ENCODE results near the gene DBT. TPM values are rescaled to one million over a fixed set of nuclear protein-coding genes. Genes with fewer than 3 reads are reported as not detected.
A peak's percentile ranks its signal among the peaks of the same experiment; 100 is the strongest.
"Not testable (repeated sequence)": the region's sequence is repeated elsewhere in the genome, so short reads cannot be mapped to it uniquely, and the experiment has no call there.

Gene DBT
- 15.7 TPM for total RNA-seq
- long read RNA-seq, full-length matches to known transcripts: 6 of 11 reads
- long read RNA-seq, partial matches to known transcripts: 0 of 11 reads
- long read RNA-seq, other reads (novel, unspliced or antisense): 5 of 11 reads

- no peaks in the 10 kb centered on the region for H3K36me3 ChIP-seq
- H3K27ac ChIP-seq: peak within 1 kb of the TSS; percentile 94
- H3K9me3 ChIP-seq: no peaks in the 10 kb centered on the region
- H3K27me3 ChIP-seq: no peaks in the 10 kb centered on the region
- intact Hi-C loops (cut with DNase I): no loop called here
- ATAC-seq (peak; percentile 100), DNase-seq (peak; percentile 95)
- TF ChIP-seq CTCF (IDR thresholded peaks at IDR 0.05): no peak
- peaks cover 16% of the 10 kb centered on the region for H3K4me1 ChIP-seq
- peak within 1 kb of the TSS; percentile 95 for H3K4me3 ChIP-seq
Observed at GRCh38 chr1:100249537-100250257, at the start of gene DBT. Gene DBT (minus strand): TSS chr1:100249834. CDS start chr1:100249820, 14 bp downstream.

- no peaks in the 10 kb centered on the region for H3K9me3 ChIP-seq
- peaks cover under 1% of the 10 kb centered on the region for H3K36me3 ChIP-seq
- DNase-seq (no peak), ATAC-seq (no peak)
- no peaks in the 10 kb centered on the region for H3K4me1 ChIP-seq
- no peak for TF ChIP-seq CTCF (IDR thresholded peaks at IDR 0.05)
- H3K27me3 ChIP-seq: no peaks in the 10 kb centered on the region
- no peak overlapping the region for H3K27ac ChIP-seq
- intact Hi-C loops (cut with DNase I): no loop called here
- H3K4me3 ChIP-seq: no peak overlapping the region
Observed at GRCh38 chr1:100298512-100298911, 48.9 kb upstream of the DBT start.

GRCh38 chr1:100296997-100297396 lies 47.4 kb upstream of the DBT start:
- H3K9me3 ChIP-seq; H3K4me3 ChIP-seq; H3K27me3 ChIP-seq; ATAC-seq; H3K4me1 ChIP-seq; intact Hi-C loops (cut with DNase I); DNase-seq; H3K27ac ChIP-seq: not testable (repeated sequence)
- H3K36me3 ChIP-seq: peaks cover 15% of the 10 kb centered on the region

- ATAC-seq: no peak
Observed at GRCh38 chr1:100296140-100296539, 46.5 kb upstream of the DBT start.

GRCh38 chr1:100292711-100293110 lies 43.1 kb upstream of the DBT start:
- H3K4me1 ChIP-seq: no peaks in the 10 kb centered on the region
- H3K9me3 ChIP-seq: no peaks in the 10 kb centered on the region
- intact Hi-C loops (cut with DNase I): no loop called here
- ATAC-seq (no peak), DNase-seq (no peak)
- H3K27ac ChIP-seq: no peak overlapping the region
- H3K4me3 ChIP-seq: no peak overlapping the region
- H3K36me3 ChIP-seq: peaks cover 57% of the 10 kb centered on the region
- H3K27me3 ChIP-seq: no peaks in the 10 kb centered on the region
- no peak for TF ChIP-seq CTCF (IDR thresholded peaks at IDR 0.05)

More at GRCh38 chr1:100296140-100296539, 46.5 kb upstream of the DBT start:
- H3K4me1 ChIP-seq: no peaks in the 10 kb centered on the region
- intact Hi-C loops (cut with DNase I): no loop called here
- no peak for DNase-seq
- no peak overlapping the region for H3K4me3 ChIP-seq
- peaks cover 23% of the 10 kb centered on the region for H3K36me3 ChIP-seq
- no peaks in the 10 kb centered on the region for H3K27me3 ChIP-seq
- no peak overlapping the region for H3K27ac ChIP-seq
- TF ChIP-seq CTCF (IDR thresholded peaks at IDR 0.05): no peak
- H3K9me3 ChIP-seq: no peaks in the 10 kb centered on the region

GRCh38 chr1:100290291-100290690 lies 40.7 kb upstream of the DBT start:
- intact Hi-C loops (cut with DNase I): no loop called here
- Histone ChIP-seq H3K4me3 (no peak overlapping the region), H3K36me3 (peaks cover 81% of the 10 kb centered on the region), H3K9me3 (no peaks in the 10 kb centered on the region), H3K27ac (no peak overlapping the region), H3K4me1 (no peaks in the 10 kb centered on the region), H3K27me3 (no peaks in the 10 kb centered on the region)
- no peak for DNase-seq
- TF ChIP-seq CTCF (IDR thresholded peaks at IDR 0.05): no peak
- ATAC-seq: no peak

Measured in upper lobe of right lung (tissue), 1 donor.